IMR-90 (cell line): ENCODE measurements around the gene PARD3. TPM values are rescaled to one million over a fixed set of nuclear protein-coding genes. Genes with fewer than 3 reads are reported as not detected.

Experiments
- ATAC-seq: fragments of 200-7000 bp; cut with Tn5 transposase; 2 replicates; pipeline ENCODE4 v1.9.1; 2020; ENCODE audit warnings: low read depth, mild to moderate bottlenecking, moderate library complexity
- BruUV-seq: library from RNA; stranded (reverse); fragments of 400-500 nt; replicated peaks from 2 replicates; lab custom pipeline; 2021; lab: Mats Ljungman, UMichigan
- CTCF ChIA-PET: fragments of 300-600 bp; formaldehyde crosslinking; extraction: SDS; loops from one replicate; lab custom pipeline; 2021; ENCODE audit warnings: antibody characterized with exemption; lab: Yijun Ruan, JAX
- POLR2A ChIA-PET: fragments of 300-600 bp; sonication (Branson Sonifier 250); formaldehyde crosslinking; loops from one replicate; lab custom pipeline; 2022; ENCODE audit warnings: antibody characterized with exemption; ENCODE audit not compliant: unreplicated experiment; lab: Charles Lee
- DNase-seq: peaks from one replicate; pipeline ENCODE4 v3.0.0; 2013
- H2AFZ ChIP-seq: replicated peaks from 2 replicates; pipeline ENCODE3; 2013; ENCODE audit warnings: low read length, mild to moderate bottlenecking; ENCODE audit not compliant: poor library complexity
- H2AK5ac ChIP-seq: 2 replicates; pipeline ENCODE4 v1.6.1; 2013; ENCODE audit warnings: low read depth, low read length, inconsistent platforms
- H2AK9ac ChIP-seq: replicated peaks from 2 replicates; pipeline ENCODE3; 2013; ENCODE audit warnings: mild to moderate bottlenecking, low read depth, low read length, moderate library complexity; ENCODE audit not compliant: poor library complexity
- H2BK120ac ChIP-seq: 2 replicates; pipeline ENCODE4 v1.6.1; 2013; ENCODE audit warnings: low read depth, low read length, inconsistent platforms
- H2BK15ac ChIP-seq: 3 replicates; pipeline ENCODE4 v1.6.1; 2013; ENCODE audit warnings: low read depth, low read length, inconsistent platforms
- H2BK20ac ChIP-seq: 2 replicates; pipeline ENCODE4 v1.6.1; 2013; ENCODE audit warnings: low read depth, mild to moderate bottlenecking, inconsistent platforms, low read length, moderate library complexity
- H2BK5ac ChIP-seq: 2 replicates; pipeline ENCODE4 v1.6.1; 2013; ENCODE audit warnings: mild to moderate bottlenecking, low read depth, low read length, inconsistent platforms; ENCODE audit not compliant: poor library complexity, severe bottlenecking
- H3K14ac ChIP-seq: replicated peaks from 2 replicates; pipeline ENCODE4 v1.6.1; 2013; ENCODE audit warnings: low read depth, low read length, inconsistent platforms
- H3K18ac ChIP-seq: 2 replicates; pipeline ENCODE4 v1.6.1; 2013; ENCODE audit warnings: low read depth, low read length, control low read depth
- H3K23ac ChIP-seq: 2 replicates; pipeline ENCODE4 v1.6.1; 2013; ENCODE audit warnings: low read depth, low read length, inconsistent platforms
- H3K27ac ChIP-seq: 2 replicates; pipeline ENCODE4 v1.5.1; 2013; ENCODE audit warnings: mild to moderate bottlenecking, control low read depth, low read length; ENCODE audit not compliant: insufficient read depth
- H3K27me3 ChIP-seq: 2 replicates; pipeline ENCODE4 v1.6.1; 2013; ENCODE audit warnings: low read length; ENCODE audit not compliant: control insufficient read depth, insufficient read depth
- H3K36me3 ChIP-seq: 2 replicates; pipeline ENCODE4 v1.6.1; 2013; ENCODE audit warnings: low read length, mixed read lengths; ENCODE audit not compliant: control insufficient read depth, insufficient read depth
- H3K4ac ChIP-seq: 2 replicates; pipeline ENCODE4 v1.6.1; 2013; ENCODE audit warnings: low read depth, low read length, inconsistent platforms
- H3K4me1 ChIP-seq: 2 replicates; pipeline ENCODE4 v1.6.1; 2013; ENCODE audit warnings: low read length, mixed read lengths; ENCODE audit not compliant: control insufficient read depth, insufficient read depth
- H3K4me2 ChIP-seq: 2 replicates; pipeline ENCODE4 v1.6.1; 2013; ENCODE audit warnings: low read depth, mild to moderate bottlenecking, control low read depth, low read length, moderate library complexity
- H3K4me3 ChIP-seq: 2 replicates; pipeline ENCODE4 v1.5.1; 2013; ENCODE audit warnings: low read depth, mild to moderate bottlenecking, control low read depth, low read length, moderate library complexity; ENCODE audit not compliant: insufficient read depth
- H3K56ac ChIP-seq: 2 replicates; pipeline ENCODE4 v1.6.1; 2013; ENCODE audit warnings: low read length, inconsistent platforms; ENCODE audit not compliant: insufficient read depth; ENCODE audit errors: extremely low read depth
- H3K79me1 ChIP-seq, 2 experiments: 2 replicates each; pipeline ENCODE4 v1.6.1; 2013; ENCODE audit warnings: low read length in 2 of 2, inconsistent platforms in 1 of 2, low read depth in 1 of 2
- H3K9ac ChIP-seq: 2 replicates; pipeline ENCODE4 v1.6.1; 2013; ENCODE audit warnings: low read depth, low read length, control low read depth
- H3K9me1 ChIP-seq: 2 replicates; pipeline ENCODE4 v1.6.1; 2013; ENCODE audit warnings: low read length, inconsistent platforms; ENCODE audit not compliant: insufficient read depth
- H3K9me3 ChIP-seq: 2 replicates; pipeline ENCODE4 v1.6.1; 2013; ENCODE audit warnings: low read length; ENCODE audit not compliant: control insufficient read depth, insufficient read depth
- H4K20me1 ChIP-seq: 2 replicates; pipeline ENCODE4 v1.6.1; 2013; ENCODE audit warnings: low read length, inconsistent platforms; ENCODE audit not compliant: insufficient read depth
- H4K5ac ChIP-seq: 2 replicates; pipeline ENCODE4 v1.6.1; 2013; ENCODE audit warnings: mild to moderate bottlenecking, low read depth, low read length, control low read depth
- H4K8ac ChIP-seq, 2 experiments: 2 replicates each; pipeline ENCODE4 v1.6.1; 2013; ENCODE audit warnings: low read depth in 2 of 2, low read length in 2 of 2, control low read depth in 1 of 2, inconsistent platforms in 1 of 2
- H4K91ac ChIP-seq: 2 replicates; pipeline ENCODE4 v1.6.1; 2013; ENCODE audit warnings: low read depth, low read length, inconsistent platforms; ENCODE audit not compliant: insufficient read depth
- BHLHE40 ChIP-seq: fragments of 150-350 bp; IDR thresholded peaks from 2 replicates; pipeline ENCODE4 v1.6.1; 2016; ENCODE audit warnings: mild to moderate bottlenecking, low read depth, low read length
- CHD1 ChIP-seq: IDR thresholded peaks from 2 replicates; pipeline ENCODE4 v1.6.1; 2012; ENCODE audit warnings: low read depth, low read length, improper control_type of control experiment
- FOS ChIP-seq: fragments of 150-350 bp; IDR thresholded peaks from 2 replicates; pipeline ENCODE4 v1.6.1; 2016; ENCODE audit warnings: low read depth, low read length
- MAFK ChIP-seq: IDR thresholded peaks from 2 replicates; pipeline ENCODE4 v1.6.1; 2012; ENCODE audit warnings: low read depth, low read length, improper control_type of control experiment
- MAZ ChIP-seq: IDR thresholded peaks from 2 replicates; pipeline ENCODE4 v1.6.1; 2012; ENCODE audit warnings: low read depth, mild to moderate bottlenecking, low read length, improper control_type of control experiment, moderate library complexity, borderline replicate concordance
- MXI1 ChIP-seq: IDR thresholded peaks from 2 replicates; pipeline ENCODE4 v1.6.1; 2012; ENCODE audit warnings: low read depth, mild to moderate bottlenecking, low read length, moderate library complexity, borderline replicate concordance
- NFE2L2 ChIP-seq: fragments of 150-350 bp; IDR thresholded peaks from 2 replicates; pipeline ENCODE4 v1.6.1; 2016; ENCODE audit warnings: low read depth, mild to moderate bottlenecking, low read length
- POLR2A ChIP-seq: IDR thresholded peaks from 2 replicates; pipeline ENCODE4 v1.6.1; 2012; ENCODE audit warnings: mild to moderate bottlenecking, low read depth, low read length
- RAD21 ChIP-seq: IDR thresholded peaks from 2 replicates; pipeline ENCODE4 v1.6.1; 2012; ENCODE audit warnings: low read length, improper control_type of control experiment
- RCOR1 ChIP-seq: IDR thresholded peaks from 2 replicates; pipeline ENCODE4 v1.6.1; 2012; ENCODE audit warnings: mild to moderate bottlenecking, low read length, improper control_type of control experiment; ENCODE audit not compliant: insufficient replicate concordance
- SMC3 ChIP-seq: fragments of 150-350 bp; IDR thresholded peaks from 2 replicates; pipeline ENCODE4 v1.6.1; 2016; ENCODE audit warnings: low read depth, mild to moderate bottlenecking, antibody characterized with exemption, low read length, moderate library complexity
- WGBS, 2 experiments: methylation state at CpG; one replicate each; pipeline versions ENCODE4 v1.1.5 to v1.1.7; 2013; ENCODE audit warnings: missing lambda C conversion rate in 2 of 2; ENCODE audit not compliant: insufficient read length in 1 of 2; ENCODE audit errors: extremely low coverage in 2 of 2; 5-methylcytosine and 5-hydroxymethylcytosine counted together
- dilution Hi-C: fragments of 300-500 bp; cut with HindIII; formaldehyde crosslinking; loops from one replicate; pipeline ENCODE4 v1.14.3; 2018; ENCODE audit warnings: low sequenced_read_pairs; ENCODE audit not compliant: unreplicated experiment
- in situ Hi-C: fragments of 300-500 bp; cut with MboI; formaldehyde crosslinking; loops from 3 replicates; pipeline ENCODE4 v1.14.3; 2019; ENCODE audit warnings: low sequenced_read_pairs, inconsistent platforms, mixed read lengths
- intact Hi-C: fragments of 100-400 bp; cut with micrococcal nuclease; formaldehyde crosslinking; loops from 2 replicates; pipeline ENCODE4 v1.10.0; 2022
- polyA plus RNA-seq, 3 experiments: library from polyadenylated mRNA; depleted of rRNA; stranded (reverse); fragments of >200 nt; gene quantifications; 2 replicates each; pipeline ENCODE4 v1.2.3, GENCODE V29; 2012; ENCODE audit warnings: low replicate concordance in 1 of 3
- total RNA-seq: library from RNA; depleted of rRNA; stranded (reverse); fragments of >200 nt; gene quantifications from 2 replicates; pipeline ENCODE4 v1.2.3, GENCODE V29; 2012
- TF ChIP-seq, protein P1 (sequence below): fragments of 150-350 bp; IDR thresholded peaks from 2 replicates; pipeline ENCODE4 v1.6.1; 2017; ENCODE audit warnings: mild to moderate bottlenecking, antibody characterized with exemption, low read length, low read depth
- TF ChIP-seq, protein P2 (sequence below): conservative IDR thresholded peaks from 2 replicates; pipeline ENCODE4 v1.5.1; 2012; ENCODE audit warnings: mild to moderate bottlenecking, low read depth, low read length, improper control_type of control experiment

Gene PARD3
- total and polyA plus RNA-seq, 2 of the 4 experiments (the other 2 are of a cell fraction), result 14.6 to 37.5 TPM

DNA sequence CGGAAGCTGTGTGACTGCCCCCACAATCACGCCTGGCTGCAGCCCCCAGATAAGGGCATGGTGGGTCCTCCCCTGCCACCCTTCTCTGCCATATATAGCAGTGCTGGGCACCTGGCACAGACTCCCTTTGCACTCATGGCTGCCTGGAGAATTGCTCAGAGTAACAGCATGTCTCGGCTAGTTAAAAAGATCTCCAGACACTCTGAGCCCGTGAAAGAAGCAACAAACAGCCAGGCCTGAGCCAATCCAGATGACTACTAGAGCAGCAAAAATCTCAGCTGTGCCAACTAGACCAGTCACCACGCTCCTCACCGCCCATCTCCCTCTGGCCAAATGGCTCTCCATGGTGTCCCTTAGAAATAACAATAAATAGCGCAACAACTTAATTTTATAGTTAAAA lies 71.3 kb downstream of the PARD3 start:
- H3K14ac ChIP-seq, result no peak overlapping the region
- H3K18ac ChIP-seq, result no peak overlapping the region
- no peaks in the 10 kb centered on the region for H3K9me3 ChIP-seq
- no peak overlapping the region for H2BK20ac ChIP-seq
- H2BK5ac ChIP-seq, result no peak overlapping the region
- peaks cover 24% of the 10 kb centered on the region; the same call in 1 of the 2 replicates for H4K20me1 ChIP-seq
- POLR2A ChIA-PET, result no interaction called here
- CTCF ChIA-PET, result no interaction called here
- intact Hi-C loops (no loop called here), in situ Hi-C loops (no loop called here), dilution Hi-C loops (no loop called here)
- H4K91ac ChIP-seq, result no peak overlapping the region
- no CpG with 5 or more reads among the region's 7 CpGs for WGBS, 2 experiments
- H2BK15ac ChIP-seq, result no peak overlapping the region
- peaks cover 15% of the 10 kb centered on the region for H3K9me1 ChIP-seq
- no peak overlapping the region for H2AK9ac ChIP-seq
- no peak overlapping the region for H3K4me3 ChIP-seq
- H3K23ac ChIP-seq, result no peak overlapping the region; the same call in 1 of the 2 replicates
- DNase-seq (peak; percentile 34), ATAC-seq (peak; percentile 26)
- H3K79me1 ChIP-seq, result peaks cover 40 to 68% of the 10 kb centered on the region in 2 experiments
- no peak overlapping the region for H4K5ac ChIP-seq
- no peak overlapping the region for H3K4me2 ChIP-seq
- no peaks in the 10 kb centered on the region for H3K36me3 ChIP-seq
- no peaks in the 10 kb centered on the region for H3K27me3 ChIP-seq
- no peak overlapping the region for H2BK120ac ChIP-seq
- H3K9ac ChIP-seq, result no peak overlapping the region
- H4K8ac ChIP-seq, result no peak overlapping the region
- no TSS peak for BruUV-seq
- H3K56ac ChIP-seq, result no peak overlapping the region
- TF ChIP-seq MXI1, result no peak
- no peak for TF ChIP-seq FOS
- TF ChIP-seq RAD21, result no peak
- TF ChIP-seq, protein P1, sequence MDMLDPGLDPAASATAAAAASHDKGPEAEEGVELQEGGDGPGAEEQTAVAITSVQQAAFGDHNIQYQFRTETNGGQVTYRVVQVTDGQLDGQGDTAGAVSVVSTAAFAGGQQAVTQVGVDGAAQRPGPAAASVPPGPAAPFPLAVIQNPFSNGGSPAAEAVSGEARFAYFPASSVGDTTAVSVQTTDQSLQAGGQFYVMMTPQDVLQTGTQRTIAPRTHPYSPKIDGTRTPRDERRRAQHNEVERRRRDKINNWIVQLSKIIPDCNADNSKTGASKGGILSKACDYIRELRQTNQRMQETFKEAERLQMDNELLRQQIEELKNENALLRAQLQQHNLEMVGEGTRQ, result no peak
- TF ChIP-seq RCOR1, result no peak
- no peak for TF ChIP-seq MAFK
- TF ChIP-seq CHD1, result no peak
- TF ChIP-seq SMC3, result no peak
- TF ChIP-seq, protein P2, sequence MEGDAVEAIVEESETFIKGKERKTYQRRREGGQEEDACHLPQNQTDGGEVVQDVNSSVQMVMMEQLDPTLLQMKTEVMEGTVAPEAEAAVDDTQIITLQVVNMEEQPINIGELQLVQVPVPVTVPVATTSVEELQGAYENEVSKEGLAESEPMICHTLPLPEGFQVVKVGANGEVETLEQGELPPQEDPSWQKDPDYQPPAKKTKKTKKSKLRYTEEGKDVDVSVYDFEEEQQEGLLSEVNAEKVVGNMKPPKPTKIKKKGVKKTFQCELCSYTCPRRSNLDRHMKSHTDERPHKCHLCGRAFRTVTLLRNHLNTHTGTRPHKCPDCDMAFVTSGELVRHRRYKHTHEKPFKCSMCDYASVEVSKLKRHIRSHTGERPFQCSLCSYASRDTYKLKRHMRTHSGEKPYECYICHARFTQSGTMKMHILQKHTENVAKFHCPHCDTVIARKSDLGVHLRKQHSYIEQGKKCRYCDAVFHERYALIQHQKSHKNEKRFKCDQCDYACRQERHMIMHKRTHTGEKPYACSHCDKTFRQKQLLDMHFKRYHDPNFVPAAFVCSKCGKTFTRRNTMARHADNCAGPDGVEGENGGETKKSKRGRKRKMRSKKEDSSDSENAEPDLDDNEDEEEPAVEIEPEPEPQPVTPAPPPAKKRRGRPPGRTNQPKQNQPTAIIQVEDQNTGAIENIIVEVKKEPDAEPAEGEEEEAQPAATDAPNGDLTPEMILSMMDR, result no peak
- TF ChIP-seq NFE2L2, result no peak
- no peak for TF ChIP-seq POLR2A
- TF ChIP-seq BHLHE40, result no peak
- TF ChIP-seq MAZ, result no peak
- H3K27ac ChIP-seq, result no peak overlapping the region
- no peak overlapping the region for H2AK5ac ChIP-seq
- no peak overlapping the region for H2AFZ ChIP-seq
- no peak overlapping the region for H3K4ac ChIP-seq
- peaks cover 7% of the 10 kb centered on the region for H3K4me1 ChIP-seq
